Astrocyte of the cerebellum (primary cell): ENCODE results near the gene LRFN2.

Experiments
- DNase-seq: peaks from one replicate; pipeline ENCODE4 v3.0.0-alpha.2; 2011; ENCODE audit warnings: low read depth
- H3K4me3 ChIP-seq: 2 replicates; pipeline ENCODE4 v1.5.1; 2011; ENCODE audit warnings: mild to moderate bottlenecking, low read depth, low read length, moderate library complexity
- in situ Hi-C: cut with HindIII; loops from 2 replicates; pipeline ENCODE4 v1.10.0; 2017; ENCODE audit warnings: low sequenced_read_pairs
- TF ChIP-seq, protein P1 (sequence below): IDR thresholded peaks from 2 replicates; pipeline ENCODE4 v1.5.1; 2012; ENCODE audit warnings: low read length, low read depth, moderate library complexity, mild to moderate bottlenecking; ENCODE audit errors: missing control alignments

LRFN2 gene

DNA sequence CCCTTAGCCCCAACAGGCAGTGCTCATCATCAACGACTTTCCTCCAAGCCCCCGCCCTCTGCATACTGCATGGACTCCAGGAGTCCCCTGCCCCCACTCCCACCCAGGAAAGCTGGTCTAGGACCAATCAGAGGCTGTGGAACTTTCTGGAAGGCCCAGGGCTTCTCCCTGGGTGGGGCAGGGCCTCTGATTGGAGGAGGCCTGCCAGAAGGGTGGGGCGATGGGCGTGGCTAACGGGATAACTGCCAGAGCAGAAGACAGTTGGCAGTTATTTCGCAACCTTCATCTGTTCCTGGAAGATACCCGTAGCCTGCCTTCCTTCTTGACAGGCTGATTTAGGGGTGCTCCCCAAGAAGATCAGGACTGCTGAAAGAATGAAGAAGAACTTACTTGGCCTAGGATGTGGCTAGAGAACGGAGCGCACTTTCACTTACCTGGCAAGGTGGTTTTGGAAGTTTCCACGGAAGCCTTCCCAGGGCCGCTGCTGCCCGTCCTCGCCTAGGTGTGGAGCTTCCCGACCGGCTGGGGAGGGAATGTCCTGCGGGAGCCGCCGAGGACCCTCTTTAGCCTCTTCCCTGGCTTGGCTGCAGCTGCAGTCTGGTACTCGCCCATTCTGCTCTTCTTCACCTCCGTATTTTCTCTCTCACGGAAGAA is 209.0 kb downstream of the LRFN2 start:
- no peak overlapping the region for H3K4me3 ChIP-seq
- no peak for DNase-seq
- TF ChIP-seq, protein P1, sequence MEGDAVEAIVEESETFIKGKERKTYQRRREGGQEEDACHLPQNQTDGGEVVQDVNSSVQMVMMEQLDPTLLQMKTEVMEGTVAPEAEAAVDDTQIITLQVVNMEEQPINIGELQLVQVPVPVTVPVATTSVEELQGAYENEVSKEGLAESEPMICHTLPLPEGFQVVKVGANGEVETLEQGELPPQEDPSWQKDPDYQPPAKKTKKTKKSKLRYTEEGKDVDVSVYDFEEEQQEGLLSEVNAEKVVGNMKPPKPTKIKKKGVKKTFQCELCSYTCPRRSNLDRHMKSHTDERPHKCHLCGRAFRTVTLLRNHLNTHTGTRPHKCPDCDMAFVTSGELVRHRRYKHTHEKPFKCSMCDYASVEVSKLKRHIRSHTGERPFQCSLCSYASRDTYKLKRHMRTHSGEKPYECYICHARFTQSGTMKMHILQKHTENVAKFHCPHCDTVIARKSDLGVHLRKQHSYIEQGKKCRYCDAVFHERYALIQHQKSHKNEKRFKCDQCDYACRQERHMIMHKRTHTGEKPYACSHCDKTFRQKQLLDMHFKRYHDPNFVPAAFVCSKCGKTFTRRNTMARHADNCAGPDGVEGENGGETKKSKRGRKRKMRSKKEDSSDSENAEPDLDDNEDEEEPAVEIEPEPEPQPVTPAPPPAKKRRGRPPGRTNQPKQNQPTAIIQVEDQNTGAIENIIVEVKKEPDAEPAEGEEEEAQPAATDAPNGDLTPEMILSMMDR: no peak
- in situ Hi-C loops: no loop called here

DNA sequence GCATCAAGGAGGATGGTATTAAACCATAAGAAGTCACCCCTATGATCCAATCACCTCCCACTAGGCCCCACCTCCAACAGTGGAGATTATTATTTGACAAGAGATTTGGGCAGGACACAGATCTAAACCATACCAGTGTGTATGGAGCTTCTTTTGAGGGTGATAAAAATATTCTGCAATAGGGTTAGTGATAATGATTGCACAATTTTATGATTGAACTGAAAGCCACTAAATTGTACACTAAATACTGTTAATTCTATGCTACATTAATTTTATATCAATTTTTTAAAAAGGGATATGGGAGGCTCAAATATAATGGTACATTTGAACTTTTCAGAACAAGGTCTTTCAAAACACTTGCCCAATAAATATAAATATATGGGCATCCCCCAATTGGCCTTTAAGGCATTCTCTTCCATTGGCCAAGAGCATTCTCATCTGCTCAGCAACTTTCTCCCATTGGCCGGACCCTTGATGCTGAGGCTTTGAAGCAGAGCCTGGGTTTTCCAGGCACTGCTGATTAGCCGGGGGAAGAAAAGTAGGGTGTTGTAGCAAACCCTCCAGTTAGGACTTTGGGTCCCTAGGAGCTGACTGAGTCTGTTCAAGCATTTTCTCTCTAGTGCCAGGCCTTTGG is 209.9 kb downstream of the LRFN2 start:
- no peak for DNase-seq
- H3K4me3 ChIP-seq: no peak overlapping the region
- TF ChIP-seq, protein P1: no peak
- in situ Hi-C loops: no loop called here

DNA sequence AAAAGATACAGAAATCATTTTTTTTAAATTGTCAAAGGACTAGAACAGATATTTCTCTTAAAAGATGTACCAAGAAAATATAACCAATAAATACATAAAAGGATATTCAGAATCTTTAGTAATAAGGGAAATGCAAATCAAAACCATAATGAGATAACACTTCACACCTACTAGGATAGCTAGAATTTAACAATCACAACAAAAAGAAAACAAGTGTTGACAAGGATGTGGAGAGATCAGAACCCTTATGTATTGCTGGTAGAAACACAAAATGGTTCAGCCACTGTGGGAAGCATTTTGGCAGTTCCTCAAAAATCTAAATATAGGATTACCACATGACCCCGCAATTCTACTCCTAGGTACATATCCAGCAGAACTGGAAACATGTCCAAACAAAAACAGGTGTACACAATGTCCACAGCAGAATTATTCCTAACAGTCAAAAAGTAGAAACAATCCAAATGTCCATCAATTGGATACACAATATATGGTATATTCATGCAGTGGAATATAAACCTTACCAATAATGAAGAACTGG is 211.0 kb downstream of the LRFN2 start:
- in situ Hi-C loops: no loop called here
- no peak overlapping the region for H3K4me3 ChIP-seq
- DNase-seq: no peak
- TF ChIP-seq, protein P1: no peak

DNA sequence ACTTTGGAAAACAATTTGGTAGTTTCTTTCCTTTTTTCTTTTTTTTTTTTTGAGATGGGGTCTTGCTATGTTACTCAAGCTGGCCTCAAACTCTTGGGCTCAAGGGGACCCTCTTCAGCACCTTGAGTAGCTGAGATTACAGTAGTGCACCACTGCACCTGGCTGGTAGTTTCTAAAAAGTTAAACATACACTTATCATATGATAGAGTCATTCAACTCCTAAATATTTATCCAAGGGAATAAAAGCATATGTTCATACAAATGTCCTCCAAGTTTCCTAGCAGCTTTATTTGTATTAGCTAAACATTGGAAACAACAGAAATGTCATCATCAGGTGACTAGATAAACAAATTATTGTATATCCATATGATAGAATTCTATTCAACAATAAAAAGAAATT is 213.9 kb downstream of the LRFN2 start:
- TF ChIP-seq, protein P1: no peak
- in situ Hi-C loops: loop anchor here (5.0 kb wide), 1 partner anchor 41 kb away; no protein-coding TSS in a partner anchor
- DNase-seq: no peak
- no peak overlapping the region for H3K4me3 ChIP-seq

DNA sequence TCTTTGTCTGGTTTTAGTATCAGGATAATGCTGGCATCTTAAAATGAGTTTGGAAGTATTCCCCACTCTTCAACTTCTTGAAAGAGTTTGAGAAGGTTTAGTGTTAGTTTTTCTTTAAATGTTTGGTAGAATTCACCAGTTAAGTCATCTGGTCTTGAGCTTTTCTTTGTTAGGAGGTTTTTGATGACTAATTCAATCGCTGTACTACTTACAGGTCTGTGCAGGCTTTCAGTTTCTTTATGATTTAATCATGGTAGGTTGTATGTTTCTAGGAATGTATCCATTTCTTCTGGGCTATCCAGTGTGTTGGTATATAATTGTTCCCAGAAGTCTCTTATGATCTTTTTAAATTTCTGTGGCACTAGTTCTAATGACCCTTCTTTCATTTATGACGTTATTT is 215.5 kb downstream of the LRFN2 start:
- DNase-seq: no peak
- no peak overlapping the region for H3K4me3 ChIP-seq
- TF ChIP-seq, protein P1: no peak
- in situ Hi-C loops: loop anchor here (5.0 kb wide), 1 partner anchor 39 kb away; no protein-coding TSS in a partner anchor

DNA sequence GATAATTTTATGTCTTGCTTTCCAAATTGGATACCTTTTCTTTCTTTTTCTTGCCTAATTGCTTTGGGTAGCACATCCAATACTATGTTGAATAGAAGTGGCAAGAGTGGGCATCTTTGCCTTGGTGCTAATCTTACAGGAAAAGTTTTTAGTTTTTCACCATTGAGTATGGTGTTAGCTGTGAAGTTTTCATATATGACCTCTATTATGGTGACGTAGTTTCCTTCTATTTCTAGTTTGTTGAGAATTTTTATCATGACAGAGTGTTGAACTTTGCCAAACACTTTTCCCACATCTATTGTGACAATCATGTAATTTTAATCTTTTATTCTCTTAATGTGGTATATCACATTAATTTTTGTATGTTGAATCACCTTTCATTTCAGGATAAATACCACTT is 216.1 kb downstream of the LRFN2 start:
- TF ChIP-seq, protein P1: no peak
- in situ Hi-C loops: loop anchor here (5.0 kb wide), 1 partner anchor 39 kb away; no protein-coding TSS in a partner anchor
- H3K4me3 ChIP-seq: no peak overlapping the region
- DNase-seq: no peak
